Measurements from ENCODE around the gene SLAMF9.

Gene SLAMF9

DNA sequence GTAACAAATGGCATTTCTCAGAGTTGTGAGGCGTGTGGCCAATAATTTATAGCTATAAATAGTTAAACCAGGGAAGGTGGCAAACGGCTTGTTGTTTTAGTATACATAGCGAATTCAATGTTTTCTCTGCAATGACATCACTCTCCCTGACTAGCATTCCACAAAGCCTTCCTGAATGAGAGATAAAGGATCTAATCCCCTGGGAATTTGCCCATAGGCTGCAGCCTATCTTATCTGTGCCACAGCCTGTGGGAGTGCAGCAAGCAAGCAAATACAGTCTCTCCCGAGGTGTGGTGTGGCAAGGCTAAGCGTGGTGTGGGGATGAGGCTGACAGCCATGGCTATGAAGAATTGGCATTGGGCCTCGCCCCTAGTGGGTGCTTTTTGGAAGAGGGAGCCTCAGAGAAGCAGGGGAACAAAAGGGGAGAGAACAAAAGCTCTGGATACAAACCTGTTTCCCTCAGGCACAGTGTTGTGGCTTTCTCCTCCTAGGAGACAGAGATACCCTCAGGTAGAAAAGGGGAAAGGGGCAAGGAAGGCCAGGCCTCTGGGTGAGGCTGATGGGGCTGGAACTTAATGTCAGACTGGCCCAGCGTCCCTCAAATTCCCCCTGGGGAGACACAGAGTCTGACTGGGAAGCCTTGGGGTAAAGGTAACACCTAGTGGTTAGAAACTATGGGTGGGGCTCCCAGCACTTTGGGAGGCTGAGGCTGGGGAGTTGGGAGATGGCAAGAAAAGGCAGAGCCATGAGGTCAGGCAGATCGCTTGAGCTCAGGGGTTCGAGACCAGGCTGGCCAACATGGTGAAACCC is 37.6 kb downstream of the SLAMF9 start:
- TF ChIP-seq, protein P1, sequence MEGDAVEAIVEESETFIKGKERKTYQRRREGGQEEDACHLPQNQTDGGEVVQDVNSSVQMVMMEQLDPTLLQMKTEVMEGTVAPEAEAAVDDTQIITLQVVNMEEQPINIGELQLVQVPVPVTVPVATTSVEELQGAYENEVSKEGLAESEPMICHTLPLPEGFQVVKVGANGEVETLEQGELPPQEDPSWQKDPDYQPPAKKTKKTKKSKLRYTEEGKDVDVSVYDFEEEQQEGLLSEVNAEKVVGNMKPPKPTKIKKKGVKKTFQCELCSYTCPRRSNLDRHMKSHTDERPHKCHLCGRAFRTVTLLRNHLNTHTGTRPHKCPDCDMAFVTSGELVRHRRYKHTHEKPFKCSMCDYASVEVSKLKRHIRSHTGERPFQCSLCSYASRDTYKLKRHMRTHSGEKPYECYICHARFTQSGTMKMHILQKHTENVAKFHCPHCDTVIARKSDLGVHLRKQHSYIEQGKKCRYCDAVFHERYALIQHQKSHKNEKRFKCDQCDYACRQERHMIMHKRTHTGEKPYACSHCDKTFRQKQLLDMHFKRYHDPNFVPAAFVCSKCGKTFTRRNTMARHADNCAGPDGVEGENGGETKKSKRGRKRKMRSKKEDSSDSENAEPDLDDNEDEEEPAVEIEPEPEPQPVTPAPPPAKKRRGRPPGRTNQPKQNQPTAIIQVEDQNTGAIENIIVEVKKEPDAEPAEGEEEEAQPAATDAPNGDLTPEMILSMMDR (IDR thresholded peaks at IDR 0.05) = no peak
- TF ChIP-seq ZFX (IDR thresholded peaks at IDR 0.05; ENCODE audit: borderline replicate concordance) = no peak
- H3K27ac ChIP-seq = peak overlapping the region; percentile 67

DNA sequence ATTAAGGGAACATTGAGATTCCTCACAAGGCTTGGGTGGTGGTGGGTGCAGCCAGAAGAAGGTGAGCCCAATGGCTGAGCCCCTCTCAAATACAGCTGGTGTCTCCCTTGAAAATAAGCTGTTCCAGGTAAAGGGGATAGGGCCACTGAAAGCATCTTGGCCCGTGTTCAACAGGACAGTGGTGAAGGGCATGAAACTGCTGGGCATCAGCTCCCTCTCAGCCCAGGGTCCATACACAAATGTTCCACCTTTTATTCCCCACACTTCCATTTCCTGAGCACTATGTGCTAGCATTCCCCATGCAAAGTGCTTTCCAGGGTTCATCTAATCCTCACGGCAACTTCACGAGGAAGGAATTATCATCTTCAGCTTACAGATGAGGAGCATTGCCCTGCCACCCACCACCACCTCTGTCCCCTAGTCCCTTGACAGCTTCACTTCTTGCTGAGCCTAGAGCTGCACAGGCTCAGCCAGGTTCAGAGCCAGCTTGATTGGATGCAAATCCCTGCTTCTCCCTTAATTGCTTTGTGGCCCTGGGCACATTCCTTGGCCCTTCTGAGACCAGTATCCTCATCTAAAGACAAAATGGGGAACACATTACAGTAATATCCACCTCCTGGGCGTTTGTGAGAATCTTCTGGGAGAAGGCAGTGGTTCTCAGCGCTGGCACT is 38.3 kb downstream of the SLAMF9 start:
- peak overlapping the region; percentile 67 for H3K27ac ChIP-seq
- no peak for TF ChIP-seq ZFX (IDR thresholded peaks at IDR 0.05; ENCODE audit: borderline replicate concordance)
- TF ChIP-seq, protein P1 (IDR thresholded peaks at IDR 0.05) = no peak

DNA sequence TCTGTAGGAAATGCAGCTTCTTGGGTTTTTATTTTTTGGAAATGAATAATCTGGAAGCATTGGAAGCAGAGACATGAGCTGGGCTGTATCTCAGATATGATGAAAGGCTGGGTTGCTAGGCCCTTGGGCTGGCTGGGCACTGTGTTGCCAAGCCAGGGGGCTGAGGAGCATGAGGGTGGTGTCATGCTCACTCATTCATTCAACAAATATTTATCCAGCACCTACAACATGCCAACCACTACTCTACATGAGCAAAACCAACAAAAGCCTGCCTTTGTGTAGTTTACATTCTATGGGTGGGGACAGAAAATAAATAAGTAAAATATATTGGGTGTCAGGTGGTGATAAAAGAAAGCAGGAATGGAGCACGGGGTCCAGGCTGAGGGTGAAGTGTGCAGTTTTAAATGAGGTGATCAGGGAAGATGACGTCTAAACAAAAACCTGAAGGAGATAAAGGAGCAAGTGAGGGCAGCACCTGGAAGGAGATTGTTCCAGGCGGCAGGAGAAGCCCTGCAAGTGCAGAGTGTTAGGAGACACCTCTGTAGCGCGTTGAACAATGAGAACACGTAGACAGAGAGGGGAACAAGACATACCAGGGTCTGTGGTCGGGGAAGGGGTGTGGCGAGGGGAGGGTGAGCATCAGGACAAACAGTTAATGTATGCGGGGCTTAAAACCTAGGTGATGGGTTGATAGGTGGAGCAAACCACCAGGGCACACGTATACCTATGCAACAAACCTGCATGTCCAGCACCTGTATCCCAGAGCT is 39.6 kb downstream of the SLAMF9 start:
- TF ChIP-seq ZFX (IDR thresholded peaks at IDR 0.05; ENCODE audit: borderline replicate concordance) = no peak
- TF ChIP-seq, protein P1 (IDR thresholded peaks at IDR 0.05) = no peak
- H3K27ac ChIP-seq = peak overlapping the region; percentile 67

DNA sequence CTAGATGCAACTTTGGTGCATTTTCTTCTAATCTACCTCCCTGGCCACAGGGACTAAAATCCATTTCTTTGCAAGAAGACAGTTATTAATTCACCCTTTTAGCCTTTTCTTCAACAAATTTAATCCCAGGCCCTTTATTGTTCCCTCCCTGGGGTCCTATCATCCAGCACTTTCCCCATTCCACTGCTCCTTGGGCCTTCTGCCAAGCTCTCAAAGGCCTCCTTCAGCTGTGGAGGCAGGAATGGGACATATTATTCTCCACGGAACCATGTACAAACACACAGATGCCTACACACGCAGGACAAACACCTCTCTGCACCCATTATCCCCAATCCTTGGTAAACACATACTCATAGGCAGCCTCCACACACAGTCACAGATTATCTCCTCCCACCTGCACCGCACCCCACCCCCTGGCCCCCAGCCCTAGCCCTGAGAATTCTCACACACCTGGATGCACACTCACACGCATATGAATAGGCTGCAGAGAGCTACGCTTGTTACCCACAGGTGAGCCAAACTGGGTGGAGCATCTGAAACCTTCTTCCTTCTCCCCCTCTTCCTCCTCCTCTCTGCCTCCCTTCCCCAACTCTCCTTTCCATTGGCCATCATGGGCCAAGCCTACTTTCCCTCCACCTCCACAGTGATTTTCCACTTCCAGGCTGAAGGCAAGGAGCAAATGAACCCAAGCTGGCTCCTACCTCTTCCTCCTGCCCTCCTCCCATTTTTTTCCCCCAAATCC is 40.4 kb downstream of the SLAMF9 start:
- H3K27ac ChIP-seq = peak overlapping the region; percentile 67
- TF ChIP-seq, protein P1 (IDR thresholded peaks at IDR 0.05) = no peak
- TF ChIP-seq ZFX (IDR thresholded peaks at IDR 0.05; ENCODE audit: borderline replicate concordance) = no peak

DNA sequence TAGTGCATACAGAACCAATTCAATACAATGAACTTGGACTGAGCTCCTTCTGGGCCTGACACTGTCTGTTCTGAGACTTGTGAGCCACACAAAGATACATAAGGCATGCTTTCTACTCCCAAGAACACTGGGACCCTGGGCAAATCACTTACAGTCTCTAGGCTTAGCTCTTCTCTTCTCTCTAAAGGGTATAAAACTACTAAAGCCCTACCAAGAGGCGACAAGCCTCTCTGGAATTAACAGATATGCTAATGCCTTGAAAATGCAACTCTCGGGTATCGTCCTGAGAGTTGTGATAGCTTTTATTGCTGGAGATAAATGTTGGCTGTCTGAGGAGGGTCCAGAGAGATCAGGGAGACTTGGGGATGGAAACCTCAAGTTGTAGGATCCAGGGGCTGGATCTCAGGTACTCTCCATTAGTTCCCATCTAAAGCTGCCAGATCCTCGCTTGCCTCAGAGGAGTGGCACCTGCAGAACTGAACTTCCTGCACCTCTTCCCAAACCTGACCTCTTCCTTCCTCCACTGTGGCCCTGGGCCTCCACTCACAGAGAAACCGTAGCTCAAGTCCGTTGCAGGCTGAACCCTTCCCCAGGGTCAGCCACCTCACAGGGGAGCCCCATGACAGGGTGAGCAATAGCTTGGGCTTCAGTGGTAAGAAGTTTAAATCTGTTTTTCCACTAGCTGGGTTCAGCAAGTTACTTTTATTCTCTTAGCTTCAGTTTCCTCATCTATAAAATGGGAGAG is 42.5 kb downstream of the SLAMF9 start:
- no peak overlapping the region for H3K27ac ChIP-seq
- no peak for TF ChIP-seq ZFX (IDR thresholded peaks at IDR 0.05; ENCODE audit: borderline replicate concordance)
- TF ChIP-seq, protein P1 (IDR thresholded peaks at IDR 0.05) = no peak

Data from 22Rv1 (cell line).